Measurements from ENCODE around the gene AKAP17A.

AKAP17A gene

DNA sequence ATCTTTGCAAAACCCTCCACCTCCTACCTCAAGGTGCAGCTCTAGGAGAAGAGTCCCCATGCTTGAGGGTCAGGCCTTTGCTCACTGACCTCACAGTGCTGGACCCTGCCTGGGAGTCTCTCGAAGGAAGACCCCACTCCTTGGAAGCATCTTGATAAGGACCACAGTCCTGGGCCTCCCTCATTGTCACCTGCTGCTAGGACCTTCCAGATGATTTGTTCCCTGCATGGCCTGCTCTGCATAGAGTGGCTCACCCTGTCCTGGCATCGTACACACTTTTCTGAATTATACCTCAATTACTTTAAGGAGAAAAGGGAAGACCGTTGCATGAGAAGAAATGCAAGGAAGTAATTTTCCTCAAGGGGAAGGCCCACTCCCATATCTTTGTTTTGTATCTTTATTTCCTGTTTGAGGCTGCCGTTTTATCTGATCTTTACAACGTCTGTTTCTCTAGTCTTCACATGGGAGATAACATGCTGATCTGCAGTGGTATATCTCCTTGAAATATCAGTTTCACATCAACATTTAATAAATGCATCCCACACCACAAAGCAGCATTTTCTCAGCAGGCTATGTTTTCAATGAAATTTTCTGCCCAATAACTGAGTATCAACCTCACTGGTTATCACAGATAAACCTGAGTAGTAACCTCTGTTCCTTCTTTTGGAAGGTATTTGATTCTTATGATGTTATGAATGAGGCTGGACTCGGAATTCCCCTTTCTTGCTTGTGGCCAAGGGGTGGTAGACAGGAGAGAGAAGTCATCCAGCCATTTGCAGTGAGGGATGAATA lies 15.0 kb upstream of the AKAP17A start:
- H3K4me3 ChIP-seq (ENCODE audit: low read depth, low read length): no peak overlapping the region
- TF ChIP-seq, protein P1, sequence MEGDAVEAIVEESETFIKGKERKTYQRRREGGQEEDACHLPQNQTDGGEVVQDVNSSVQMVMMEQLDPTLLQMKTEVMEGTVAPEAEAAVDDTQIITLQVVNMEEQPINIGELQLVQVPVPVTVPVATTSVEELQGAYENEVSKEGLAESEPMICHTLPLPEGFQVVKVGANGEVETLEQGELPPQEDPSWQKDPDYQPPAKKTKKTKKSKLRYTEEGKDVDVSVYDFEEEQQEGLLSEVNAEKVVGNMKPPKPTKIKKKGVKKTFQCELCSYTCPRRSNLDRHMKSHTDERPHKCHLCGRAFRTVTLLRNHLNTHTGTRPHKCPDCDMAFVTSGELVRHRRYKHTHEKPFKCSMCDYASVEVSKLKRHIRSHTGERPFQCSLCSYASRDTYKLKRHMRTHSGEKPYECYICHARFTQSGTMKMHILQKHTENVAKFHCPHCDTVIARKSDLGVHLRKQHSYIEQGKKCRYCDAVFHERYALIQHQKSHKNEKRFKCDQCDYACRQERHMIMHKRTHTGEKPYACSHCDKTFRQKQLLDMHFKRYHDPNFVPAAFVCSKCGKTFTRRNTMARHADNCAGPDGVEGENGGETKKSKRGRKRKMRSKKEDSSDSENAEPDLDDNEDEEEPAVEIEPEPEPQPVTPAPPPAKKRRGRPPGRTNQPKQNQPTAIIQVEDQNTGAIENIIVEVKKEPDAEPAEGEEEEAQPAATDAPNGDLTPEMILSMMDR (IDR thresholded peaks at IDR 0.05; ENCODE audit: insufficient read depth, low read depth, low read length, missing control alignments): no peak

GRCh38 chrX:1577845-1578244 lies 13.6 kb upstream of the AKAP17A start:
- no peak overlapping the region for H3K4me3 ChIP-seq (ENCODE audit: low read depth, low read length)
- no peak for DNase-seq (ENCODE audit: low read depth)
- TF ChIP-seq, protein P1 (IDR thresholded peaks at IDR 0.05; ENCODE audit: insufficient read depth, low read depth, low read length, missing control alignments): no peak

More for the DNA sequence above, 15.0 kb upstream of the AKAP17A start:
- no peak for DNase-seq (ENCODE audit: low read depth)

- peak; percentile 29 for DNase-seq (ENCODE audit: low read depth)
- H3K4me3 ChIP-seq (ENCODE audit: low read depth, low read length): no peak overlapping the region
- TF ChIP-seq, protein P1 (IDR thresholded peaks at IDR 0.05; ENCODE audit: insufficient read depth, low read depth, low read length, missing control alignments): no peak
Observed at GRCh38 chrX:1578511-1579173, 12.8 kb upstream of the AKAP17A start.

- TF ChIP-seq, protein P1 (IDR thresholded peaks at IDR 0.05; ENCODE audit: insufficient read depth, low read depth, low read length, missing control alignments): peak; percentile 55
- no peak overlapping the region for H3K4me3 ChIP-seq (ENCODE audit: low read depth, low read length)
- DNase-seq (ENCODE audit: low read depth): peak; percentile 68
Observed at GRCh38 chrX:1581132-1581531, 10.3 kb upstream of the AKAP17A start.

- DNase-seq (ENCODE audit: low read depth): peak; percentile 83
- TF ChIP-seq, protein P1 (IDR thresholded peaks at IDR 0.05; ENCODE audit: insufficient read depth, low read depth, low read length, missing control alignments): no peak
- no peak overlapping the region for H3K4me3 ChIP-seq (ENCODE audit: low read depth, low read length)
Observed at GRCh38 chrX:1582686-1583437, 8.5 kb upstream of the AKAP17A start.

DNA sequence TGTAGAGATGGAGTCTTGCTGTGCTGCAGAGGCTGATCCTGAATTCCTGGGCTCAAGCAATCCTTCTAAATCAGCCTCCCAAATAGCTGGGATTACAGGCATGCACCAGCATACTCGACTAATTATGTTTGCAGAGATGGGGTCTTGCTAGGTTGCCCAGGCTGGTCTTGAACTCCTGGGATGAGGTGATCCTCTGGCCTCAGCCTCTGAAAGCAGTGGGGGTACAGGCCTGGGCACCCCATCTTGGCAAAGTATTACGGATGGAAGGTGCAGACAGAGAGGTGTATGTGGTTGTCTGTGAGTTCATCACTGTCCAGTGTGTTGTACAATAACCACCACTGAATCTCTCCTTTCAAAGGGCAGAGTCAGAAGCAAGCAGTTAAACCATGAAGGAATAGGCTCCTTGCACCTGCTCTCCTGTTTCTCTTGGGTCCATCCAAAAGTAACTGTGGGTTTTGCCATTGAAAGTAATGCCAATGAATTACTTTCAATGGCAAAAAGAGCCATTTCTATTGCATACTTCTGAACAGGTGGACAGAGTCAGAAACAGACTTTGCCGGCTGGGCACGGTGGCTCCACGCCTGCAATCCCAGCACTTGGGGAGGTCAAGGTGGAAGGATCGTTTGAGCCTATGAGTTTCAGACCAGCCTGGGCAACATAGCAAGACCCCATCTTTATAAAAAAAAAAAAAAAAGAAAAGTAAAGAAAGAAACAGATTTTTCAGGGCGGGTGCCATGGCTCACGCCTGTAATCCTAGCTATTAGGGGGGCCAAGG lies 7.0 kb upstream of the AKAP17A start:
- DNase-seq (ENCODE audit: low read depth): no peak
- no peak overlapping the region for H3K4me3 ChIP-seq (ENCODE audit: low read depth, low read length)
- TF ChIP-seq, protein P1 (IDR thresholded peaks at IDR 0.05; ENCODE audit: insufficient read depth, low read depth, low read length, missing control alignments): no peak

Data from GM12865 (cell line).